Measurements from ENCODE around the gene CHN2.

CHN2 gene

GRCh38 chr7:29413626-29414136, 219.1 kb downstream of the CHN2 start:
- DNase-seq = no peak

- DNase-seq = no peak
Measured at GRCh38 chr7:29414216-29414615, 219.6 kb downstream of the CHN2 start.

- DNase-seq = no peak
Measured at GRCh38 chr7:29415215-29415614, 220.6 kb downstream of the CHN2 start.

GRCh38 chr7:29416276-29416937, 221.8 kb downstream of the CHN2 start:
- no peak for DNase-seq

GRCh38 chr7:29416938-29417305, 222.3 kb downstream of the CHN2 start:
- no peak for DNase-seq

GRCh38 chr7:29418056-29418455, 223.5 kb downstream of the CHN2 start:
- no peak for DNase-seq

GRCh38 chr7:29418651-29419050, 224.1 kb downstream of the CHN2 start:
- no peak for DNase-seq

GRCh38 chr7:29420011-29420410, 225.4 kb downstream of the CHN2 start:
- no peak for DNase-seq

GRCh38 chr7:29421010-29421956, 226.7 kb downstream of the CHN2 start:
- no peak for DNase-seq

- no peak for DNase-seq
Measured at GRCh38 chr7:29422829-29423228, 228.3 kb downstream of the CHN2 start.

- DNase-seq = no peak
Measured at GRCh38 chr7:29424295-29424983, 229.9 kb downstream of the CHN2 start.

GRCh38 chr7:29424984-29425309, 230.4 kb downstream of the CHN2 start:
- DNase-seq = no peak

- DNase-seq = no peak
Measured at GRCh38 chr7:29426587-29426986, 232.0 kb downstream of the CHN2 start.

- DNase-seq = no peak
Measured at GRCh38 chr7:29429401-29429800, 234.8 kb downstream of the CHN2 start.

GRCh38 chr7:29430279-29430949, 235.8 kb downstream of the CHN2 start:
- no peak for DNase-seq

GRCh38 chr7:29431686-29432085, 237.1 kb downstream of the CHN2 start:
- DNase-seq = no peak

GRCh38 chr7:29432721-29433120, 238.1 kb downstream of the CHN2 start:
- DNase-seq = no peak

GRCh38 chr7:29434380-29434768, 239.8 kb downstream of the CHN2 start:
- DNase-seq = no peak

GRCh38 chr7:29435167-29435566, 240.6 kb downstream of the CHN2 start:
- DNase-seq = no peak

- DNase-seq = no peak
Measured at GRCh38 chr7:29435902-29436301, 241.3 kb downstream of the CHN2 start.

GRCh38 chr7:29442146-29442545, 247.6 kb downstream of the CHN2 start:
- no peak for DNase-seq

- DNase-seq = no peak
Measured at GRCh38 chr7:29443552-29443951, 249.0 kb downstream of the CHN2 start.

- DNase-seq = no peak
Measured at GRCh38 chr7:29444267-29444666, 249.7 kb downstream of the CHN2 start.
